HepG2 (cell line): ENCODE results near the gene MAVS. TPM values are rescaled to one million over a fixed set of nuclear protein-coding genes. Genes with fewer than 3 reads are reported as not detected.

Experiments
- MAFK ChIP-seq, 2 experiments: IDR thresholded peaks in 1 of 2; conservative IDR thresholded peaks in 1 of 2; 2 replicates each; pipeline ENCODE4 v1.6.1; 2011; ENCODE audit warnings: improper control_type of control experiment in 2 of 2, low read length in 2 of 2
- NKX3-1 ChIP-seq: sonication (generic); formaldehyde crosslinking; IDR thresholded peaks from 2 replicates; pipeline ENCODE4 v1.5.0; 2020; ENCODE audit warnings: missing genetic modification reagents
- SMARCE1 ChIP-seq: fragments of 450-650 bp; IDR thresholded peaks from 2 replicates; pipeline ENCODE4 v1.6.1; 2017; ENCODE audit warnings: borderline replicate concordance
- SMC3 ChIP-seq: IDR thresholded peaks from 2 replicates; pipeline ENCODE4 v1.6.1; 2011; ENCODE audit warnings: low read length, improper control_type of control experiment
- SP140L ChIP-seq: sonication (generic); formaldehyde crosslinking; IDR thresholded peaks from 2 replicates; pipeline ENCODE4 v1.4.0; 2020; ENCODE audit warnings: missing genetic modification reagents, borderline replicate concordance
- ZNF577 ChIP-seq: sonication (generic); formaldehyde crosslinking; IDR thresholded peaks from 2 replicates; pipeline ENCODE4 v1.4.0; 2020; ENCODE audit warnings: mild to moderate bottlenecking, low read depth, missing genetic modification reagents, borderline replicate concordance
- ZNF678 ChIP-seq: sonication (generic); formaldehyde crosslinking; IDR thresholded peaks from 2 replicates; pipeline ENCODE4 v1.4.0; 2020; ENCODE audit warnings: mild to moderate bottlenecking, missing genetic modification reagents
- ZNF703 ChIP-seq: sonication (generic); formaldehyde crosslinking; IDR thresholded peaks from 2 replicates; pipeline ENCODE4 v1.5.1; 2020; ENCODE audit warnings: missing genetic modification reagents, mild to moderate bottlenecking, moderate library complexity, borderline replicate concordance
- polyA plus RNA-seq, 8 experiments: library from polyadenylated mRNA; depleted of rRNA in 3 of 8; stranded (reverse) in 7 of 8; unstranded in 1 of 8; fragments of >200 nt; fragmentation: Illumina TruSeq in 4 of 8; extraction: Trizol in 4 of 8; gene quantifications; 2 replicates each; pipeline versions ENCODE4 v1.2.1 to v1.2.3, GENCODE V29; 2011 to 2016; ENCODE audit warnings: low read depth in 4 of 8, missing spikeins in 1 of 8, mixed read lengths in 1 of 8; ENCODE audit not compliant: insufficient read depth in 1 of 8
- total RNA-seq, 5 experiments: library from RNA; depleted of rRNA; stranded (reverse); fragments of >200 nt; fragmentation: Illumina TruSeq; extraction: Trizol; gene quantifications; 2 replicates each; pipeline ENCODE4 v1.2.3, GENCODE V29; 2016; ENCODE audit warnings: low read depth in 1 of 5
- TF ChIP-seq, protein P1 (sequence below): sonication (generic); formaldehyde crosslinking; IDR thresholded peaks from 2 replicates; pipeline ENCODE4 v1.9.0; 2022; ENCODE audit warnings: missing genetic modification reagents, mild to moderate bottlenecking, borderline replicate concordance
- TF ChIP-seq, protein P2 (sequence below): sonication (generic); formaldehyde crosslinking; IDR thresholded peaks from 2 replicates; pipeline ENCODE4 v1.4.0; 2020; ENCODE audit warnings: mild to moderate bottlenecking, missing genetic modification reagents
- TF ChIP-seq, protein P3 (sequence below): sonication (generic); formaldehyde crosslinking; IDR thresholded peaks from 2 replicates; pipeline ENCODE4 v1.4.0; 2020; ENCODE audit warnings: mild to moderate bottlenecking, missing genetic modification reagents
- TF ChIP-seq, protein P4 (sequence below): sonication (generic); formaldehyde crosslinking; IDR thresholded peaks from one replicate; pipeline ENCODE4 v1.5.1; 2020; ENCODE audit warnings: mild to moderate bottlenecking, missing genetic modification reagents; ENCODE audit errors: not compliant biosample characterization

Gene MAVS
- total and polyA plus RNA-seq, 2 of the 13 experiments (the other 11 are each of a cell fraction or from before 2014, with no cell fraction given): 27.3 to 36.6 TPM

DNA sequence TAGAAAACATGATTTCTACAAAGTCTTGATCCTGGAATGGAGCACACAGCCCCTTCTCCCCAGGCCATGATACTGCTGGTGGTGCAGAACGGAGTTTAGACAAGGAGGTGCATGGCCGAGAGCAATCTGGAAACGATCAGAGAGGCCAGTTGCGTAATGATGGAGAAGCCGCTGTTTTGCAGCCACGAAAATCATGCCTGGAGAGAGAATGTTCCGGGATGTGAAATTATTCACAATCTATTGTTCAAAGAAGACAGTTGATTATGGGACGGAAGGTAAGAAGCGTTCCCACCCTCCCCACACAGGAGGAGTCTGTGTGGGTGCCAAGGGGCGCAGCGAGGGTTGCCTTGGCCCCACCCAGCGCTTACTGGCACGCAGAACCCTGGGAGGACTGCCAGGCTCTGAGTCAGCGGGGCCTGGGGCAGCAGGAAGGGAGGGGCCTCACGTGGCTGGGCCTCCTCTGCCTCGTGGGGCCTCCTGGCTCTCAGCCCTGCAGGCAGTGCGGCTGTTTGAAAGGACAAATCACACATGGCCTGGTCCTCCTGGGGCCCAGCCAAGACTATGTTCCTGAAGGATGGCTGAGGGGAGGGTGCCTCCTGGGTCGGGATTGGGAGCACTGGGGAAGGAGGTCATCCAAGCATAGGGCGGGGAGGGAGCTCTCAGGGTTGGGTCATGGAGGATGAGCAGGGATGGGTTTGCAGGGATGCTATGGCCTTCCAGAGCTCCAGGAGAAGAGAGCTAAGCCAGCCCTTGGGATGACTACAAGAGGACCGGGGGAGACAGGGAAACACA, 35.0 kb upstream of the MAVS start (continued):
- TF ChIP-seq, protein P1, sequence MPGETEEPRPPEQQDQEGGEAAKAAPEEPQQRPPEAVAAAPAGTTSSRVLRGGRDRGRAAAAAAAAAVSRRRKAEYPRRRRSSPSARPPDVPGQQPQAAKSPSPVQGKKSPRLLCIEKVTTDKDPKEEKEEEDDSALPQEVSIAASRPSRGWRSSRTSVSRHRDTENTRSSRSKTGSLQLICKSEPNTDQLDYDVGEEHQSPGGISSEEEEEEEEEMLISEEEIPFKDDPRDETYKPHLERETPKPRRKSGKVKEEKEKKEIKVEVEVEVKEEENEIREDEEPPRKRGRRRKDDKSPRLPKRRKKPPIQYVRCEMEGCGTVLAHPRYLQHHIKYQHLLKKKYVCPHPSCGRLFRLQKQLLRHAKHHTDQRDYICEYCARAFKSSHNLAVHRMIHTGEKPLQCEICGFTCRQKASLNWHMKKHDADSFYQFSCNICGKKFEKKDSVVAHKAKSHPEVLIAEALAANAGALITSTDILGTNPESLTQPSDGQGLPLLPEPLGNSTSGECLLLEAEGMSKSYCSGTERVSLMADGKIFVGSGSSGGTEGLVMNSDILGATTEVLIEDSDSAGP (CRISPR knock-in tag): peak; percentile 94
- TF ChIP-seq SMARCE1 (no peak), SMC3 (peak; percentile 25), ZNF703 (CRISPR knock-in tag) (no peak), ZNF678 (CRISPR knock-in tag) (peak; percentile 48; the same call in 1 of the 2 replicates), MAFK (conservative IDR thresholded peaks at IDR 0.05 in 1 of 2, IDR thresholded peaks at IDR 0.05 in 1 of 2; ENCODE audit: low read length in 2 of 2) (no peak; a peak in 1 of 4 replicates), ZNF577 (no peak), NKX3-1 (CRISPR knock-in tag) (peak; percentile 98), SP140L (CRISPR knock-in tag) (0 out of 2 replicates have a peak, but pooled peaks have one; percentile 14)
- TF ChIP-seq, protein P2, sequence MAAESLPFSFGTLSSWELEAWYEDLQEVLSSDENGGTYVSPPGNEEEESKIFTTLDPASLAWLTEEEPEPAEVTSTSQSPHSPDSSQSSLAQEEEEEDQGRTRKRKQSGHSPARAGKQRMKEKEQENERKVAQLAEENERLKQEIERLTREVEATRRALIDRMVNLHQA (CRISPR knock-in tag): no peak
- TF ChIP-seq, protein P3, sequence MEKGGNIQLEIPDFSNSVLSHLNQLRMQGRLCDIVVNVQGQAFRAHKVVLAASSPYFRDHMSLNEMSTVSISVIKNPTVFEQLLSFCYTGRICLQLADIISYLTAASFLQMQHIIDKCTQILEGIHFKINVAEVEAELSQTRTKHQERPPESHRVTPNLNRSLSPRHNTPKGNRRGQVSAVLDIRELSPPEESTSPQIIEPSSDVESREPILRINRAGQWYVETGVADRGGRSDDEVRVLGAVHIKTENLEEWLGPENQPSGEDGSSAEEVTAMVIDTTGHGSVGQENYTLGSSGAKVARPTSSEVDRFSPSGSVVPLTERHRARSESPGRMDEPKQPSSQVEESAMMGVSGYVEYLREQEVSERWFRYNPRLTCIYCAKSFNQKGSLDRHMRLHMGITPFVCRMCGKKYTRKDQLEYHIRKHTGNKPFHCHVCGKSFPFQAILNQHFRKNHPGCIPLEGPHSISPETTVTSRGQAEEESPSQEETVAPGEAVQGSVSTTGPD (CRISPR knock-in tag): no peak
- TF ChIP-seq, protein P4, sequence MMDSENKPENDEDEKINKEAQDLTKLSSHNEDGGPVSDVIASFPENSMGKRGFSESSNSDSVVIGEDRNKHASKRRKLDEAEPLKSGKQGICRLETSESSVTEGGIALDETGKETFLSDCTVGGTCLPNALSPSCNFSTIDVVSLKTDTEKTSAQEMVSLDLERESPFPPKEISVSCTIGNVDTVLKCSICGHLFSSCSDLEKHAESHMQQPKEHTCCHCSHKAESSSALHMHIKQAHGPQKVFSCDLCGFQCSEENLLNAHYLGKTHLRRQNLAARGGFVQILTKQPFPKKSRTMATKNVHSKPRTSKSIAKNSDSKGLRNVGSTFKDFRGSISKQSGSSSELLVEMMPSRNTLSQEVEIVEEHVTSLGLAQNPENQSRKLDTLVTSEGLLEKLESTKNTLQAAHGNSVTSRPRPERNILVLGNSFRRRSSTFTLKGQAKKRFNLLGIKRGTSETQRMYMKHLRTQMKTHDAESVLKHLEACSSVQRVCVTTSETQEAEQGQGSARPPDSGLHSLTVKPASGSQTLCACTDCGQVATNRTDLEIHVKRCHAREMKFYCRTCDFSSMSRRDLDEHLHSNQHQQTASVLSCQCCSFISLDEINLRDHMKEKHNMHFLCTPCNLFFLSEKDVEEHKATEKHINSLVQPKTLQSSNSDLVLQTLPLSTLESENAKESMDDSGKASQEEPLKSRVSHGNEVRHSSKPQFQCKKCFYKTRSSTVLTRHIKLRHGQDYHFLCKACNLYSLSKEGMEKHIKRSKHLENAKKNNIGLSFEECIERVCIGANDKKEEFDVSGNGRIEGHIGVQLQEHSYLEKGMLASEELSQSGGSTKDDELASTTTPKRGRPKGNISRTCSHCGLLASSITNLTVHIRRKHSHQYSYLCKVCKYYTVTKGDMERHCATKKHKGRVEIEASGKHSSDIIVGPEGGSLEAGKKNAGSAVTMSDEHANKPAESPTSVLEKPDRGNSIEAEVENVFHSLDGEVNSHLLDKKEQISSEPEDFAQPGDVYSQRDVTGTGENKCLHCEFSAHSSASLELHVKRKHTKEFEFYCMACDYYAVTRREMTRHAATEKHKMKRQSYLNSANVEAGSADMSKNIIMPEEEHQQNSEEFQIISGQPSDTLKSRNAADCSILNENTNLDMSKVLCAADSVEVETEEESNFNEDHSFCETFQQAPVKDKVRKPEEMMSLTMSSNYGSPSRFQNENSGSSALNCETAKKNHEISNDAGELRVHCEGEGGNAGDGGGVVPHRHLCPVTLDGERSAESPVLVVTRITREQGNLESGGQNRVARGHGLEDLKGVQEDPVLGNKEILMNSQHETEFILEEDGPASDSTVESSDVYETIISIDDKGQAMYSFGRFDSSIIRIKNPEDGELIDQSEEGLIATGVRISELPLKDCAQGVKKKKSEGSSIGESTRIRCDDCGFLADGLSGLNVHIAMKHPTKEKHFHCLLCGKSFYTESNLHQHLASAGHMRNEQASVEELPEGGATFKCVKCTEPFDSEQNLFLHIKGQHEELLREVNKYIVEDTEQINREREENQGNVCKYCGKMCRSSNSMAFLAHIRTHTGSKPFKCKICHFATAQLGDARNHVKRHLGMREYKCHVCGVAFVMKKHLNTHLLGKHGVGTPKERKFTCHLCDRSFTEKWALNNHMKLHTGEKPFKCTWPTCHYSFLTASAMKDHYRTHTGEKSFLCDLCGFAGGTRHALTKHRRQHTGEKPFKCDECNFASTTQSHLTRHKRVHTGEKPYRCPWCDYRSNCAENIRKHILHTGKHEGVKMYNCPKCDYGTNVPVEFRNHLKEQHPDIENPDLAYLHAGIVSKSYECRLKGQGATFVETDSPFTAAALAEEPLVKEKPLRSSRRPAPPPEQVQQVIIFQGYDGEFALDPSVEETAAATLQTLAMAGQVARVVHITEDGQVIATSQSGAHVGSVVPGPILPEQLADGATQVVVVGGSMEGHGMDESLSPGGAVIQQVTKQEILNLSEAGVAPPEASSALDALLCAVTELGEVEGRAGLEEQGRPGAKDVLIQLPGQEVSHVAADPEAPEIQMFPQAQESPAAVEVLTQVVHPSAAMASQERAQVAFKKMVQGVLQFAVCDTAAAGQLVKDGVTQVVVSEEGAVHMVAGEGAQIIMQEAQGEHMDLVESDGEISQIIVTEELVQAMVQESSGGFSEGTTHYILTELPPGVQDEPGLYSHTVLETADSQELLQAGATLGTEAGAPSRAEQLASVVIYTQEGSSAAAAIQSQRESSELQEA: peak; percentile 85
